DMS53 treated with DMSO at 0.1 percent for 48 hours (cell line): ENCODE results near the gene MCCC1.
"Not testable (repeated sequence)": the region's sequence is repeated elsewhere in the genome, so short reads cannot be mapped to it uniquely, and the experiment has no call there.

Source experiments
- DNase-seq: peaks from one replicate; lab custom pipeline; 2025; ENCODE audit not compliant: unreplicated experiment; lab: John Stamatoyannopoulos, UW

Gene MCCC1

GRCh38 chr3:182993486-182994201 is 105.7 kb downstream of the MCCC1 start:
- not testable (repeated sequence) for DNase-seq

- DNase-seq: no peak
These were observed 109.7 kb downstream of the MCCC1 start for GRCh38 chr3:182989566-182989965.

GRCh38 chr3:182986021-182986420 is 113.3 kb downstream of the MCCC1 start:
- no peak for DNase-seq

GRCh38 chr3:182983876-182984275 is 115.4 kb downstream of the MCCC1 start:
- DNase-seq: no peak

GRCh38 chr3:182981038-182981380 is 118.3 kb downstream of the MCCC1 start:
- no peak for DNase-seq

GRCh38 chr3:182980204-182981037 is 118.9 kb downstream of the MCCC1 start, which contains the start of gene DCUN1D1:
Gene DCUN1D1, minus strand, starts transcription at chr3:182980538. Its CDS starts 49 bp downstream, at chr3:182980489.
- peak; percentile 51 for DNase-seq

- DNase-seq: no peak
These were observed 119.6 kb downstream of the MCCC1 start for GRCh38 chr3:182979674-182980191.

GRCh38 chr3:182979103-182979673 is 120.1 kb downstream of the MCCC1 start:
- DNase-seq: no peak

GRCh38 chr3:182978387-182978786 is 120.9 kb downstream of the MCCC1 start:
- DNase-seq: no peak

GRCh38 chr3:182973047-182973446 is 126.2 kb downstream of the MCCC1 start:
- no peak for DNase-seq

- DNase-seq: no peak
These were observed 126.9 kb downstream of the MCCC1 start for GRCh38 chr3:182972387-182972786.

- no peak for DNase-seq
These were observed 127.7 kb downstream of the MCCC1 start for GRCh38 chr3:182971637-182972036.

- no peak for DNase-seq
These were observed 128.4 kb downstream of the MCCC1 start for GRCh38 chr3:182970811-182971418.

GRCh38 chr3:182969853-182970252 is 129.4 kb downstream of the MCCC1 start:
- DNase-seq: no peak

GRCh38 chr3:182969277-182969676 is 130.0 kb downstream of the MCCC1 start:
- no peak for DNase-seq

GRCh38 chr3:182967218-182968204 is 131.8 kb downstream of the MCCC1 start:
- DNase-seq: no peak

GRCh38 chr3:182965861-182966366 is 133.4 kb downstream of the MCCC1 start:
- no peak for DNase-seq
